Measurements from ENCODE around the gene AMFR. TPM values are rescaled to one million over a fixed set of nuclear protein-coding genes. Genes with fewer than 3 reads are reported as not detected.

AMFR gene
- total and polyA plus RNA-seq, 10 of the 15 experiments (the other 5 are each of a cell fraction or from before 2014, with no cell fraction given), result 8.2 to 67.6 (median 28.1) TPM

DNA sequence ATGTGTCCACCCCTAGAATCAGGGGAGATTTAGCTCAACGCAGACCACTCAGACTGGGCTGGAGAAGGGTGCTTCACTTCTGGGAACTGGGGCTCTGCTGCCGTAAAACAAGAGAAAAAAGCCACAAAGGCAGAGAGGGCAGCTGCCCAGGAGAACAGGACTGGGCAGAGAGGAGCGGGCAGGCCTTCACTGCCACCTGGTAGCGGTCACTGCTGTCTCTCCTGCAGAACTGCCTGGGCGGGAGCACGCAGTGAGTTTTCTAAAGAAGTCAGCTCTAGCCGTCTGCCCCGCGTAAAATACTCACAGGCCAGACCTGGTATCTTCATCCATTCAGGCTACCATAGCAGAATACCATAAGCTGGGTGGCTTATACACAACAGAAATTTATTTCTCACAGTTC lies 103.8 kb downstream of the AMFR start:
- no peak for ATAC-seq
- 28% methylated on average over 9 of the region's 9 CpGs for WGBS (ENCODE audit: insufficient coverage, insufficient replicate concordance, low lambda C conversion rate, missing lambda C conversion rate)
- Histone ChIP-seq H3K27ac (ENCODE audit: control insufficient read depth, insufficient read depth) (no peak overlapping the region), H3K79me2 (ENCODE audit: control insufficient read depth, insufficient read depth, low read length) (no peaks in the 10 kb centered on the region), H3K9ac (ENCODE audit: control insufficient read depth, insufficient read depth, low read length) (no peak overlapping the region), H3K27me3 (replicated peaks in 1 of 2; ENCODE audit: control insufficient read depth in 2 of 2, insufficient read depth in 2 of 2, low read length in 1 of 2) (peaks cover 2% of the 10 kb centered on the region in 2 experiments; a peak in 1 of 4 replicates), H3K36me3 (ENCODE audit: control insufficient read depth in 2 of 2, insufficient read depth in 2 of 2, low read length in 1 of 2) (no peaks in the 10 kb centered on the region), H3K4me2 (ENCODE audit: control insufficient read depth, insufficient read depth) (no peak overlapping the region), H3K4me1 (ENCODE audit: control insufficient read depth, insufficient read depth, low read length) (no peaks in the 10 kb centered on the region), H3K4me3 (no peak overlapping the region), H2AFZ (ENCODE audit: control insufficient read depth, low read depth, low read length) (no peak overlapping the region), H4K20me1 (ENCODE audit: control insufficient read depth, insufficient read depth) (no peaks in the 10 kb centered on the region), H3K9me3 (replicated peaks; ENCODE audit: control insufficient read depth, insufficient read depth, low read length) (no peaks in the 10 kb centered on the region)
- ChIA-PET SMC1A (ENCODE audit: uncharacterized antibody, unreplicated experiment) (no interaction called here), POLR2A (no interaction called here), CTCF (interaction anchor here (0.6 to 1.5 kb wide), 3 partner anchors 34 to 372 kb away, joined by 3 to 5 read pairs (median 3); no protein-coding TSS in a partner anchor), RAD21 (ENCODE audit: unreplicated experiment) (no interaction called here)
- TF ChIP-seq POLR2A (IDR thresholded peaks at IDR 0.05; ENCODE audit: low read depth, low read length), result no peak
- no peak for TF ChIP-seq ZSCAN29 (IDR thresholded peaks at IDR 0.05)
- no peak for TF ChIP-seq FOS (IDR thresholded peaks at IDR 0.05; ENCODE audit: borderline replicate concordance, extremely low read depth, insufficient read length)
- no peak for TF ChIP-seq POU2F2 (IDR thresholded peaks at IDR 0.05; ENCODE audit: borderline replicate concordance, low read depth, low read length)
- no peak for TF ChIP-seq HDGF (IDR thresholded peaks at IDR 0.05)
- TF ChIP-seq, protein P1, sequence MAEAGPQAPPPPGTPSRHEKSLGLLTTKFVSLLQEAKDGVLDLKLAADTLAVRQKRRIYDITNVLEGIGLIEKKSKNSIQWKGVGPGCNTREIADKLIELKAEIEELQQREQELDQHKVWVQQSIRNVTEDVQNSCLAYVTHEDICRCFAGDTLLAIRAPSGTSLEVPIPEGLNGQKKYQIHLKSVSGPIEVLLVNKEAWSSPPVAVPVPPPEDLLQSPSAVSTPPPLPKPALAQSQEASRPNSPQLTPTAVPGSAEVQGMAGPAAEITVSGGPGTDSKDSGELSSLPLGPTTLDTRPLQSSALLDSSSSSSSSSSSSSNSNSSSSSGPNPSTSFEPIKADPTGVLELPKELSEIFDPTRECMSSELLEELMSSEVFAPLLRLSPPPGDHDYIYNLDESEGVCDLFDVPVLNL (IDR thresholded peaks at IDR 0.05; ENCODE audit: low read depth, low read length), result no peak
- BruUV-seq (replicated peaks), result no TSS peak
- intact Hi-C loops (cut with micrococcal nuclease; ENCODE audit: unreplicated experiment) (no loop called here), in situ Hi-C loops (cut with MboI) (no loop called here)
- no peak for FAIRE-seq
- DNase-seq (ENCODE audit: low read depth, low spot score), result no peak

All from GM12878 (cell line).